ENCODE data around the gene STARD9. TPM values are rescaled to one million over a fixed set of nuclear protein-coding genes. Genes with fewer than 3 reads are reported as not detected.
A peak's percentile ranks its signal among the peaks of the same experiment; 100 is the strongest.

The STARD9 gene
- polyA plus RNA-seq, 1 donor (not counting 4 experiments of a cell fraction or from before 2014, with no cell fraction given), result 0.76 TPM

DNA sequence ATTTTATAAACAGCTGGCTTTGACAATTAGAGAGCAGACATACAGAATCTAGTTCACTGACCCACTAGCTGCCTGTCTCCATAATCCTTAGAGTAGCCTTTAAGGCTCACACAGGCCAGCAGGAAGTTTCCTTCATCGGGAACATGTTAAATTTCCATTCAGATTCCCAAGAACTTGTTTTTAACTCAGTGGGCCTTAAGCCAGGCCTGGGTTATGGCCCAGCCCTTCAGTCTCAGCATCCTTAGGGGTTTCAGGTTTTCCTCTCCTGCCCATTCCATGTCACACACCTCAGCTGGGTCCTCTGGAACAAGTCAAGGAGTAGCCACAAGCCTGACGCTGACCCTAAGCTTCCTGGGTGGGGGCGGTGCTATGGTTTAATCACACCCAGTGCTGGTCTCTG is 146.5 kb downstream of the STARD9 start:
- Histone ChIP-seq H3K36me3 (ENCODE audit: control insufficient read depth in 2 of 2, extremely low read depth in 1 of 2, insufficient read depth in 2 of 2, low read length in 2 of 2) (peaks cover 15 to 23% of the 10 kb centered on the region in 2 experiments), H2AFZ (ENCODE audit: control insufficient read depth, low read length) (no peak overlapping the region), H3K27me3 (ENCODE audit: control insufficient read depth, extremely low read depth, insufficient read depth, low read length) (no peaks in the 10 kb centered on the region), H3K27ac (ENCODE audit: control insufficient read depth, insufficient read depth, low read length) (peak overlapping the region; percentile 45), H3K9me1 (ENCODE audit: control insufficient read depth, extremely low read depth, insufficient read depth, low read length) (no peaks in the 10 kb centered on the region), H3K9me3 (ENCODE audit: control insufficient read depth, low read depth, low read length) (no peaks in the 10 kb centered on the region), H3K4me2 (ENCODE audit: control insufficient read depth, extremely low read depth, insufficient read depth, low read depth, low read length) (no peak overlapping the region), H3K4me3 (ENCODE audit: control insufficient read depth in 2 of 3, extremely low read depth in 1 of 3, insufficient read depth in 2 of 3, low read depth in 1 of 3, low read length in 3 of 3) (no peak overlapping the region), H3K9ac (ENCODE audit: control insufficient read depth, extremely low read depth, insufficient read depth, low read length) (no peak overlapping the region), H3K79me2 (ENCODE audit: control insufficient read depth, insufficient read depth, low read length) (no peaks in the 10 kb centered on the region), H3K4me1 (ENCODE audit: control insufficient read depth, extremely low read depth, insufficient read depth, low read length) (peaks cover 5% of the 10 kb centered on the region), H4K20me1 (ENCODE audit: control insufficient read depth, extremely low read depth, insufficient read depth, low read length) (no peaks in the 10 kb centered on the region)
- no peak for FAIRE-seq
- dilution Hi-C loops (cut with MboI; ENCODE audit: extremely low pct_ligation_motif_present, low sequenced_read_pairs), result no loop called here
- TF ChIP-seq, protein P1, sequence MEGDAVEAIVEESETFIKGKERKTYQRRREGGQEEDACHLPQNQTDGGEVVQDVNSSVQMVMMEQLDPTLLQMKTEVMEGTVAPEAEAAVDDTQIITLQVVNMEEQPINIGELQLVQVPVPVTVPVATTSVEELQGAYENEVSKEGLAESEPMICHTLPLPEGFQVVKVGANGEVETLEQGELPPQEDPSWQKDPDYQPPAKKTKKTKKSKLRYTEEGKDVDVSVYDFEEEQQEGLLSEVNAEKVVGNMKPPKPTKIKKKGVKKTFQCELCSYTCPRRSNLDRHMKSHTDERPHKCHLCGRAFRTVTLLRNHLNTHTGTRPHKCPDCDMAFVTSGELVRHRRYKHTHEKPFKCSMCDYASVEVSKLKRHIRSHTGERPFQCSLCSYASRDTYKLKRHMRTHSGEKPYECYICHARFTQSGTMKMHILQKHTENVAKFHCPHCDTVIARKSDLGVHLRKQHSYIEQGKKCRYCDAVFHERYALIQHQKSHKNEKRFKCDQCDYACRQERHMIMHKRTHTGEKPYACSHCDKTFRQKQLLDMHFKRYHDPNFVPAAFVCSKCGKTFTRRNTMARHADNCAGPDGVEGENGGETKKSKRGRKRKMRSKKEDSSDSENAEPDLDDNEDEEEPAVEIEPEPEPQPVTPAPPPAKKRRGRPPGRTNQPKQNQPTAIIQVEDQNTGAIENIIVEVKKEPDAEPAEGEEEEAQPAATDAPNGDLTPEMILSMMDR (optimal IDR thresholded peaks at IDR 0.05 in 1 of 3, IDR thresholded peaks at IDR 0.05 in 1 of 3, conservative IDR thresholded peaks at IDR 0.05 in 1 of 3; ENCODE audit: extremely low read depth in 1 of 3, insufficient read depth in 2 of 3, low read length in 3 of 3), result no peak
- TF ChIP-seq EZH2 (IDR thresholded peaks at IDR 0.05; ENCODE audit: low read length), result no peak
- DNase-seq (ENCODE audit: low read depth, low spot score), result no peak

GRCh38 chr15:42723068-42723467 is 147.7 kb downstream of the STARD9 start:
- H3K9ac ChIP-seq (ENCODE audit: control insufficient read depth, extremely low read depth, insufficient read depth, low read length), result no peak overlapping the region
- DNase-seq (ENCODE audit: low read depth, low spot score), result no peak
- H3K36me3 ChIP-seq (ENCODE audit: control insufficient read depth in 2 of 2, extremely low read depth in 1 of 2, insufficient read depth in 2 of 2, low read length in 2 of 2), result peaks cover 19 to 30% of the 10 kb centered on the region in 2 experiments
- H3K4me3 ChIP-seq (ENCODE audit: control insufficient read depth in 2 of 3, extremely low read depth in 1 of 3, insufficient read depth in 2 of 3, low read depth in 1 of 3, low read length in 3 of 3), result no peak overlapping the region
- no peaks in the 10 kb centered on the region for H3K27me3 ChIP-seq (ENCODE audit: control insufficient read depth, extremely low read depth, insufficient read depth, low read length)
- H3K9me3 ChIP-seq (ENCODE audit: control insufficient read depth, low read depth, low read length), result no peaks in the 10 kb centered on the region
- peak; percentile 43 for FAIRE-seq
- H2AFZ ChIP-seq (ENCODE audit: control insufficient read depth, low read length), result no peak overlapping the region
- dilution Hi-C loops (cut with MboI; ENCODE audit: extremely low pct_ligation_motif_present, low sequenced_read_pairs), result no loop called here
- H3K4me2 ChIP-seq (ENCODE audit: control insufficient read depth, extremely low read depth, insufficient read depth, low read depth, low read length), result no peak overlapping the region
- no peaks in the 10 kb centered on the region for H3K9me1 ChIP-seq (ENCODE audit: control insufficient read depth, extremely low read depth, insufficient read depth, low read length)
- no peak overlapping the region for H3K27ac ChIP-seq (ENCODE audit: control insufficient read depth, insufficient read depth, low read length)
- H3K4me1 ChIP-seq (ENCODE audit: control insufficient read depth, extremely low read depth, insufficient read depth, low read length), result peaks cover 5% of the 10 kb centered on the region
- no peaks in the 10 kb centered on the region for H3K79me2 ChIP-seq (ENCODE audit: control insufficient read depth, insufficient read depth, low read length)
- no peaks in the 10 kb centered on the region for H4K20me1 ChIP-seq (ENCODE audit: control insufficient read depth, extremely low read depth, insufficient read depth, low read length)
- TF ChIP-seq, protein P1 (optimal IDR thresholded peaks at IDR 0.05 in 1 of 3, IDR thresholded peaks at IDR 0.05 in 1 of 3, conservative IDR thresholded peaks at IDR 0.05 in 1 of 3; ENCODE audit: extremely low read depth in 1 of 3, insufficient read depth in 2 of 3, low read length in 3 of 3), result no peak
- no peak for TF ChIP-seq EZH2 (IDR thresholded peaks at IDR 0.05; ENCODE audit: low read length)

Measured in keratinocyte (primary cell).